ENCODE measurements around the gene RSPH9.
A peak's percentile ranks its signal among the peaks of the same experiment; 100 is the strongest.

Gene RSPH9

GRCh38 chr6:43707269-43707668 lies 62.4 kb downstream of the RSPH9 start:
- no peak overlapping the region for H3K4me3 ChIP-seq (IDR thresholded peaks at IDR 0.05; ENCODE audit: insufficient read depth, low read depth, low read length)
- peak overlapping the region; percentile 10; the same call in 1 of the 2 replicates for H3K4me2 ChIP-seq
- no peaks in the 10 kb centered on the region for H4K20me1 ChIP-seq (ENCODE audit: insufficient read depth)
- peaks cover 73% of the 10 kb centered on the region for H3K4me1 ChIP-seq (ENCODE audit: low read depth, poor library complexity, severe bottlenecking)
- H3K27me3 ChIP-seq (ENCODE audit: insufficient read depth, low read depth), result no peaks in the 10 kb centered on the region
- H3K36me3 ChIP-seq (ENCODE audit: insufficient read depth), result no peaks in the 10 kb centered on the region
- H2AFZ ChIP-seq (ENCODE audit: low read depth), result no peak overlapping the region
- no peak overlapping the region; the same call in 1 of the 2 replicates for H3K27ac ChIP-seq
- H3K9ac ChIP-seq, result no peak overlapping the region
- TF ChIP-seq CTCF (conservative IDR thresholded peaks at IDR 0.05; ENCODE audit: low read depth, low read length), result no peak
- no peaks in the 10 kb centered on the region for H3K79me2 ChIP-seq (ENCODE audit: insufficient read depth, low read depth)

GRCh38 chr6:43707767-43708166 lies 62.9 kb downstream of the RSPH9 start:
- TF ChIP-seq CTCF (conservative IDR thresholded peaks at IDR 0.05; ENCODE audit: low read depth, low read length), result no peak
- Histone ChIP-seq H3K27me3 (ENCODE audit: insufficient read depth, low read depth) (no peaks in the 10 kb centered on the region), H3K4me1 (ENCODE audit: low read depth, poor library complexity, severe bottlenecking) (peaks cover 73% of the 10 kb centered on the region), H3K4me2 (peak overlapping the region; percentile 10; the same call in 1 of the 2 replicates), H3K4me3 (IDR thresholded peaks at IDR 0.05; ENCODE audit: insufficient read depth, low read depth, low read length) (no peak overlapping the region), H4K20me1 (ENCODE audit: insufficient read depth) (no peaks in the 10 kb centered on the region), H3K36me3 (ENCODE audit: insufficient read depth) (no peaks in the 10 kb centered on the region), H3K79me2 (ENCODE audit: insufficient read depth, low read depth) (no peaks in the 10 kb centered on the region), H3K9ac (no peak overlapping the region), H2AFZ (ENCODE audit: low read depth) (no peak overlapping the region), H3K27ac (no peak overlapping the region)

GRCh38 chr6:43708860-43709653 lies 64.2 kb downstream of the RSPH9 start:
- no peaks in the 10 kb centered on the region for H3K27me3 ChIP-seq (ENCODE audit: insufficient read depth, low read depth)
- no peaks in the 10 kb centered on the region for H3K36me3 ChIP-seq (ENCODE audit: insufficient read depth)
- peak overlapping the region; percentile 56 for H3K4me2 ChIP-seq
- H3K79me2 ChIP-seq (ENCODE audit: insufficient read depth, low read depth), result no peaks in the 10 kb centered on the region
- TF ChIP-seq CTCF (conservative IDR thresholded peaks at IDR 0.05; ENCODE audit: low read depth, low read length), result no peak
- no peak overlapping the region for H2AFZ ChIP-seq (ENCODE audit: low read depth)
- H3K4me1 ChIP-seq (ENCODE audit: low read depth, poor library complexity, severe bottlenecking), result peaks cover 70% of the 10 kb centered on the region
- H3K27ac ChIP-seq, result no peak overlapping the region; the same call in 1 of the 2 replicates
- H4K20me1 ChIP-seq (ENCODE audit: insufficient read depth), result no peaks in the 10 kb centered on the region
- no peak overlapping the region for H3K4me3 ChIP-seq (IDR thresholded peaks at IDR 0.05; ENCODE audit: insufficient read depth, low read depth, low read length)
- H3K9ac ChIP-seq, result no peak overlapping the region

- no peaks in the 10 kb centered on the region for H3K79me2 ChIP-seq (ENCODE audit: insufficient read depth, low read depth)
- H3K4me1 ChIP-seq (ENCODE audit: low read depth, poor library complexity, severe bottlenecking), result peaks cover 70% of the 10 kb centered on the region
- H3K4me3 ChIP-seq (IDR thresholded peaks at IDR 0.05; ENCODE audit: insufficient read depth, low read depth, low read length), result no peak overlapping the region
- H3K4me2 ChIP-seq, result peak overlapping the region; percentile 56; the same call in 1 of the 2 replicates
- H3K27me3 ChIP-seq (ENCODE audit: insufficient read depth, low read depth), result no peaks in the 10 kb centered on the region
- no peak overlapping the region; the same call in 1 of the 2 replicates for H3K27ac ChIP-seq
- H3K9ac ChIP-seq, result no peak overlapping the region
- H2AFZ ChIP-seq (ENCODE audit: low read depth), result no peak overlapping the region
- no peaks in the 10 kb centered on the region for H4K20me1 ChIP-seq (ENCODE audit: insufficient read depth)
- no peaks in the 10 kb centered on the region for H3K36me3 ChIP-seq (ENCODE audit: insufficient read depth)
- TF ChIP-seq CTCF (conservative IDR thresholded peaks at IDR 0.05; ENCODE audit: low read depth, low read length), result no peak
These were observed 64.9 kb downstream of the RSPH9 start for GRCh38 chr6:43709654-43710303.
